ENCODE data around the gene SUN2. TPM values are rescaled to one million over a fixed set of nuclear protein-coding genes. Genes with fewer than 3 reads are reported as not detected.

The SUN2 gene
- total and polyA plus RNA-seq, 2 of the 13 experiments (the other 11 are each of a cell fraction or from before 2014, with no cell fraction given): 45.6 to 56.6 TPM

GRCh38 chr22:38706101-38706900 is 49.5 kb downstream of the SUN2 start (continued):
- no peak for TF ChIP-seq ZNF407 (CRISPR knock-in tag; IDR thresholded peaks at IDR 0.05; ENCODE audit: not compliant biosample characterization)
- TF ChIP-seq GATAD1 (CRISPR knock-in tag; IDR thresholded peaks at IDR 0.05): no peak
- no peak for TF ChIP-seq MEIS1 (CRISPR knock-in tag; IDR thresholded peaks at IDR 0.05; ENCODE audit: borderline replicate concordance)
- TF ChIP-seq U2AF2 (IDR thresholded peaks at IDR 0.05; ENCODE audit: low read depth, low read length): no peak
- TF ChIP-seq ZNF570 (CRISPR knock-in tag; IDR thresholded peaks at IDR 0.05; ENCODE audit: borderline replicate concordance): no peak
- TF ChIP-seq ZFP90 (CRISPR knock-in tag; IDR thresholded peaks at IDR 0.05; ENCODE audit: borderline replicate concordance): 0 out of 2 replicates have a peak, but pooled peaks have one; percentile 31
- no peak for TF ChIP-seq TCF7L2 (IDR thresholded peaks at IDR 0.05; ENCODE audit: low read depth, low read length)
- peak; percentile 57; the same call in 1 of the 2 replicates for TF ChIP-seq ZNF790 (CRISPR knock-in tag; IDR thresholded peaks at IDR 0.05; ENCODE audit: borderline replicate concordance)
- TF ChIP-seq ZNF768 (CRISPR knock-in tag; IDR thresholded peaks at IDR 0.05): peak; percentile 22; the same call in 1 of the 2 replicates
- no peak for TF ChIP-seq NFE2 (CRISPR knock-in tag; IDR thresholded peaks at IDR 0.05)
- TF ChIP-seq, protein P1, sequence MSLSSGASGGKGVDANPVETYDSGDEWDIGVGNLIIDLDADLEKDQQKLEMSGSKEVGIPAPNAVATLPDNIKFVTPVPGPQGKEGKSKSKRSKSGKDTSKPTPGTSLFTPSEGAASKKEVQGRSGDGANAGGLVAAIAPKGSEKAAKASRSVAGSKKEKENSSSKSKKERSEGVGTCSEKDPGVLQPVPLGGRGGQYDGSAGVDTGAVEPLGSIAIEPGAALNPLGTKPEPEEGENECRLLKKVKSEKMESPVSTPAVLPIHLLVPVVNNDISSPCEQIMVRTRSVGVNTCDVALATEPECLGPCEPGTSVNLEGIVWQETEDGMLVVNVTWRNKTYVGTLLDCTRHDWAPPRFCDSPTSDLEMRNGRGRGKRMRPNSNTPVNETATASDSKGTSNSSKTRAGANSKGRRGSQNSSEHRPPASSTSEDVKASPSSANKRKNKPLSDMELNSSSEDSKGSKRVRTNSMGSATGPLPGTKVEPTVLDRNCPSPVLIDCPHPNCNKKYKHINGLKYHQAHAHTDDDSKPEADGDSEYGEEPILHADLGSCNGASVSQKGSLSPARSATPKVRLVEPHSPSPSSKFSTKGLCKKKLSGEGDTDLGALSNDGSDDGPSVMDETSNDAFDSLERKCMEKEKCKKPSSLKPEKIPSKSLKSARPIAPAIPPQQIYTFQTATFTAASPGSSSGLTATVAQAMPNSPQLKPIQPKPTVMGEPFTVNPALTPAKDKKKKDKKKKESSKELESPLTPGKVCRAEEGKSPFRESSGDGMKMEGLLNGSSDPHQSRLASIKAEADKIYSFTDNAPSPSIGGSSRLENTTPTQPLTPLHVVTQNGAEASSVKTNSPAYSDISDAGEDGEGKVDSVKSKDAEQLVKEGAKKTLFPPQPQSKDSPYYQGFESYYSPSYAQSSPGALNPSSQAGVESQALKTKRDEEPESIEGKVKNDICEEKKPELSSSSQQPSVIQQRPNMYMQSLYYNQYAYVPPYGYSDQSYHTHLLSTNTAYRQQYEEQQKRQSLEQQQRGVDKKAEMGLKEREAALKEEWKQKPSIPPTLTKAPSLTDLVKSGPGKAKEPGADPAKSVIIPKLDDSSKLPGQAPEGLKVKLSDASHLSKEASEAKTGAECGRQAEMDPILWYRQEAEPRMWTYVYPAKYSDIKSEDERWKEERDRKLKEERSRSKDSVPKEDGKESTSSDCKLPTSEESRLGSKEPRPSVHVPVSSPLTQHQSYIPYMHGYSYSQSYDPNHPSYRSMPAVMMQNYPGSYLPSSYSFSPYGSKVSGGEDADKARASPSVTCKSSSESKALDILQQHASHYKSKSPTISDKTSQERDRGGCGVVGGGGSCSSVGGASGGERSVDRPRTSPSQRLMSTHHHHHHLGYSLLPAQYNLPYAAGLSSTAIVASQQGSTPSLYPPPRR (CRISPR knock-in tag; IDR thresholded peaks at IDR 0.05; ENCODE audit: borderline replicate concordance): no peak; the same call in 1 of the 2 replicates
- TF ChIP-seq ARID3A (IDR thresholded peaks at IDR 0.05; ENCODE audit: low read depth, low read length): no peak
- no peak for TF ChIP-seq PAF1 (CRISPR knock-in tag; IDR thresholded peaks at IDR 0.05)
- peak; percentile 52 for TF ChIP-seq PHF8 (CRISPR knock-in tag; IDR thresholded peaks at IDR 0.05)

Data from HepG2 (cell line).